Keratinocyte (primary cell): ENCODE results near the gene CCDC120. TPM values are rescaled to one million over a fixed set of nuclear protein-coding genes. Genes with fewer than 3 reads are reported as not detected.
A peak's percentile ranks its signal among the peaks of the same experiment; 100 is the strongest.

Experiments used
- DNase-seq: peaks from one replicate; pipeline ENCODE4 v3.0.0-alpha.2; 2011; ENCODE audit warnings: low read depth, missing footprints, low spot score
- FAIRE-seq: peaks from 2 replicates; lab custom pipeline; 2011; peaks lifted over from hg19 to GRCh38; lab: Jason Lieb, UNC
- H2AFZ ChIP-seq: 2 replicates; pipeline ENCODE4 v1.6.0; 2012; ENCODE audit warnings: low read length, control low read depth, inconsistent platforms; ENCODE audit not compliant: control insufficient read depth
- H3K27ac ChIP-seq: 2 replicates; pipeline ENCODE4 v1.5.1; 2011; ENCODE audit warnings: low read length; ENCODE audit not compliant: control insufficient read depth, insufficient read depth
- H3K27me3 ChIP-seq: 3 replicates; pipeline ENCODE4 v1.6.0; 2011; ENCODE audit warnings: low read length; ENCODE audit not compliant: control insufficient read depth, insufficient read depth; ENCODE audit errors: extremely low read depth
- H3K36me3 ChIP-seq, 2 experiments: 2 replicates in 1 of 2; 3 replicates in 1 of 2; pipeline ENCODE4 v1.5.1; 2011; ENCODE audit warnings: low read length in 2 of 2, mild to moderate bottlenecking in 1 of 2; ENCODE audit not compliant: control insufficient read depth in 2 of 2, insufficient read depth in 2 of 2; ENCODE audit errors: extremely low read depth in 1 of 2
- H3K4me1 ChIP-seq: 3 replicates; pipeline ENCODE4 v1.5.1; 2011; ENCODE audit warnings: low read length; ENCODE audit not compliant: control insufficient read depth, insufficient read depth; ENCODE audit errors: extremely low read depth
- H3K4me2 ChIP-seq: 3 replicates; pipeline ENCODE4 v1.6.0; 2011; ENCODE audit warnings: low read depth, low read length; ENCODE audit not compliant: control insufficient read depth, insufficient read depth; ENCODE audit errors: extremely low read depth
- H3K4me3 ChIP-seq, 3 experiments: fragments of 200-600 bp in 1 of 3; sonication (generic) in 1 of 3; 2 replicates in 2 of 3; 3 replicates in 1 of 3; pipeline ENCODE4 v1.5.1; 2011 to 2016; ENCODE audit warnings: low read length in 3 of 3, mild to moderate bottlenecking in 3 of 3, control low read depth in 2 of 3, inconsistent platforms in 1 of 3, low read depth in 1 of 3, mixed read lengths in 1 of 3, mixed run types in 1 of 3, moderate library complexity in 1 of 3; ENCODE audit not compliant: control insufficient read depth in 2 of 3, insufficient read depth in 2 of 3; ENCODE audit errors: extremely low read depth in 1 of 3
- H3K79me2 ChIP-seq: 2 replicates; pipeline ENCODE4 v1.6.0; 2012; ENCODE audit warnings: low read length; ENCODE audit not compliant: control insufficient read depth, insufficient read depth
- H3K9ac ChIP-seq: 3 replicates; pipeline ENCODE4 v1.6.0; 2011; ENCODE audit warnings: low read length; ENCODE audit not compliant: control insufficient read depth, insufficient read depth; ENCODE audit errors: extremely low read depth
- H3K9me1 ChIP-seq: 3 replicates; pipeline ENCODE4 v1.6.0; 2011; ENCODE audit warnings: low read length; ENCODE audit not compliant: control insufficient read depth, insufficient read depth; ENCODE audit errors: extremely low read depth
- H3K9me3 ChIP-seq: 2 replicates; pipeline ENCODE4 v1.5.1; 2012; ENCODE audit warnings: low read depth, low read length; ENCODE audit not compliant: control insufficient read depth
- H4K20me1 ChIP-seq: 3 replicates; pipeline ENCODE4 v1.6.0; 2011; ENCODE audit warnings: low read length; ENCODE audit not compliant: control insufficient read depth, insufficient read depth; ENCODE audit errors: extremely low read depth
- EZH2 ChIP-seq: IDR thresholded peaks from one replicate; pipeline ENCODE4 v1.6.1; 2012; ENCODE audit warnings: inconsistent platforms, mild to moderate bottlenecking, low read length, moderate library complexity
- dilution Hi-C: fragments of 300-500 bp; cut with MboI; formaldehyde crosslinking; loops from one replicate; pipeline ENCODE4 v1.7.0; 2020; ENCODE audit warnings: low sequenced_read_pairs; ENCODE audit not compliant: extremely low pct_ligation_motif_present
- polyA plus RNA-seq, 5 experiments: library from polyadenylated mRNA; depleted of rRNA in 3 of 5; stranded (reverse) in 3 of 5; stranded (forward) in 1 of 5; unstranded in 1 of 5; fragments of >200 nt; gene quantifications; 1 replicate in 1 of 5; 2 replicates in 3 of 5; 3 replicates in 1 of 5; pipeline versions ENCODE4 v1.2.1 to v1.2.3, GENCODE V29; 2011 to 2012; ENCODE audit warnings: missing spikeins in 2 of 5, low read depth in 1 of 5, low replicate concordance in 1 of 5
- TF ChIP-seq, protein P1 (sequence below), 3 experiments: IDR thresholded peaks in 1 of 3; conservative IDR thresholded peaks in 1 of 3; optimal IDR thresholded peaks in 1 of 3; 2 replicates in 2 of 3; 3 replicates in 1 of 3; pipeline versions ENCODE3 to v1.5.1; 2011; ENCODE audit warnings: low read length in 3 of 3, mild to moderate bottlenecking in 3 of 3, moderate library complexity in 2 of 3, control low read depth in 1 of 3, inconsistent platforms in 1 of 3; ENCODE audit not compliant: insufficient read depth in 2 of 3; ENCODE audit errors: extremely low read depth in 1 of 3

CCDC120 gene
- polyA plus RNA-seq, 1 donor (not counting 4 experiments of a cell fraction or from before 2014, with no cell fraction given), result 4.9 TPM

DNA sequence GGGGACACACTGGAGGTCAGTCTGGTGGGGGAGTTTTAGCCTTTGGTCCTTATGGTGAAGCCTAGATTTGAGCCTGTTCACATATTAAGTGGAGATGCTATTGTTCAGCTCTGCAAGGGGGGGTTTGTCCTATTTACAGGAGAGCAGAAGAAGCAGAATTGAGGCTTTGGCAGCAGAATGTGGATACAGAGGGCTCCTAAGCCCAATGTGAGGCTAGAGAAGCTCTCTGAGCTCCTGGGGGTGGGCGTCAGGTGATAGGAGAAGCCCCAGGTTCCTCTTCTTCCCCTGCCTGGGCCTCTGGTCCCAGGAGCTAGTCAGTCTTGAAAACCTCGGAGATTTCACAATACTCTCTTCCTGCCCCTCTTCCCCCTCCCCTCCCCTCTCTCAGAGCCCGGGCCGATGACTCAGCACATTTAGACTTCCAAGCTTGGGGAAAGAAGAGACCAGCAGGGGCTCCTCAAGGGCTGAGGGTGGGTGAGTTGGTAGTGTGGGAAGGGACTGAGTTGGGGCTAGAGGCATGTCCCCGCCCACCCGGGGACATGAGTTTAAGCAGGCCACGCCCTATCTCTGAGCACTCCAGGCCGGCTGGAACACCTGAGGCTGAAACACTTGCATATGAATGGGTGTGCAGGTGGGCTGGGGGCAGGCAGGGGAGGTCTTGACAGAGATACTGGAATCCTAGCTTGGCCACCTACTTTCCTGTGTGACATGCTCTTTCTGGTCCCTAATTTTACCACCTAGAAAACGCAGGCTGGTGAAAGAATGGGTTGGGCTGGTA lies 19.0 kb upstream of the CCDC120 start:
- TF ChIP-seq, protein P1, sequence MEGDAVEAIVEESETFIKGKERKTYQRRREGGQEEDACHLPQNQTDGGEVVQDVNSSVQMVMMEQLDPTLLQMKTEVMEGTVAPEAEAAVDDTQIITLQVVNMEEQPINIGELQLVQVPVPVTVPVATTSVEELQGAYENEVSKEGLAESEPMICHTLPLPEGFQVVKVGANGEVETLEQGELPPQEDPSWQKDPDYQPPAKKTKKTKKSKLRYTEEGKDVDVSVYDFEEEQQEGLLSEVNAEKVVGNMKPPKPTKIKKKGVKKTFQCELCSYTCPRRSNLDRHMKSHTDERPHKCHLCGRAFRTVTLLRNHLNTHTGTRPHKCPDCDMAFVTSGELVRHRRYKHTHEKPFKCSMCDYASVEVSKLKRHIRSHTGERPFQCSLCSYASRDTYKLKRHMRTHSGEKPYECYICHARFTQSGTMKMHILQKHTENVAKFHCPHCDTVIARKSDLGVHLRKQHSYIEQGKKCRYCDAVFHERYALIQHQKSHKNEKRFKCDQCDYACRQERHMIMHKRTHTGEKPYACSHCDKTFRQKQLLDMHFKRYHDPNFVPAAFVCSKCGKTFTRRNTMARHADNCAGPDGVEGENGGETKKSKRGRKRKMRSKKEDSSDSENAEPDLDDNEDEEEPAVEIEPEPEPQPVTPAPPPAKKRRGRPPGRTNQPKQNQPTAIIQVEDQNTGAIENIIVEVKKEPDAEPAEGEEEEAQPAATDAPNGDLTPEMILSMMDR (optimal IDR thresholded peaks at IDR 0.05 in 1 of 3, IDR thresholded peaks at IDR 0.05 in 1 of 3, conservative IDR thresholded peaks at IDR 0.05 in 1 of 3; ENCODE audit: extremely low read depth in 1 of 3, insufficient read depth in 2 of 3, low read length in 3 of 3), result peak in 1 of 3 experiments; percentile 6
- TF ChIP-seq EZH2, result no peak
- H3K9me1 ChIP-seq, result no peaks in the 10 kb centered on the region
- H3K4me1 ChIP-seq, result peaks cover 20% of the 10 kb centered on the region
- H3K9me3 ChIP-seq, result no peaks in the 10 kb centered on the region
- FAIRE-seq, result peak; percentile 17
- no peaks in the 10 kb centered on the region for H3K27me3 ChIP-seq
- peak overlapping the region; percentile 9 to 52 (median 39) for H3K4me3 ChIP-seq
- peak overlapping the region; percentile 44 for H3K9ac ChIP-seq
- no peaks in the 10 kb centered on the region for H4K20me1 ChIP-seq
- H3K4me2 ChIP-seq, result peak overlapping the region; percentile 77
- peak; percentile 66 for DNase-seq
- H3K27ac ChIP-seq, result peak overlapping the region; percentile 70
- dilution Hi-C loops, result no loop called here
- peaks cover 27% of the 10 kb centered on the region for H3K79me2 ChIP-seq
- peaks cover 4 to 26% of the 10 kb centered on the region in 2 experiments for H3K36me3 ChIP-seq
- no peak overlapping the region for H2AFZ ChIP-seq

DNA sequence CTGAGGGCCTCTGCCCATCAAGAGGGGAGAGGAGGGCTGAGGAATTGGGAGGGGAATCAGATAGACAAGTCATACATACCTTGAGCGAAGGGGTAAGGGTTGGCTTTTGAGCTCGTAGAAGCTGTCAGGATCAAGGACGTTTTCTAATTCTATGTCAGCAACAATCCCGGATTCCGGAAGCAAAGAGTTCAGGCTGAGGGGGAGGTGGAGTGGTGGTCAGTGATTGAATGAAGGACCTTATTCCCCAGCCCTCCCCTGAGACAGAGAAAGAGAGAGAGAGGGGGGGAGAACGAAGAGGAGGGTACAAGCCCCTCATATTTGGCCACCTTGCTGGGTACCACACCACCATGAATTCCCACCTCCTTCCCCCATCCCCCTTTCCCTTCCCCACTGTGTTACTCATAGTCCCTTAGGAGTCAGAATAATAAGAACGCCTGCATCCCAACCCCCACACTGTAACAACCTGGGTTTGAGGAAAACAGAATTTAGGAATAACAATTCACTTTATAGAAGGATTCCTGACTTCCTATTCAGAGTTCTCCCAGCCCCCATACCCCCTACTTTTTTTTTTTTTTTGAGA lies 18.3 kb upstream of the CCDC120 start:
- peaks cover 4 to 26% of the 10 kb centered on the region in 2 experiments for H3K36me3 ChIP-seq
- H3K9ac ChIP-seq, result peak overlapping the region; percentile 44
- dilution Hi-C loops, result no loop called here
- no peaks in the 10 kb centered on the region for H4K20me1 ChIP-seq
- no peak overlapping the region for H2AFZ ChIP-seq
- peak overlapping the region; percentile 70 for H3K27ac ChIP-seq
- DNase-seq (no peak), FAIRE-seq (no peak)
- H3K4me1 ChIP-seq, result peaks cover 20% of the 10 kb centered on the region
- TF ChIP-seq, protein P1 (optimal IDR thresholded peaks at IDR 0.05 in 1 of 3, IDR thresholded peaks at IDR 0.05 in 1 of 3, conservative IDR thresholded peaks at IDR 0.05 in 1 of 3; ENCODE audit: extremely low read depth in 1 of 3, insufficient read depth in 2 of 3, low read length in 3 of 3), result no peak
- TF ChIP-seq EZH2, result no peak
- H3K27me3 ChIP-seq, result no peaks in the 10 kb centered on the region
- H3K9me3 ChIP-seq, result no peaks in the 10 kb centered on the region
- H3K79me2 ChIP-seq, result peaks cover 27% of the 10 kb centered on the region
- peak overlapping the region; percentile 9 to 52 (median 39) for H3K4me3 ChIP-seq
- peak overlapping the region; percentile 77 for H3K4me2 ChIP-seq
- H3K9me1 ChIP-seq, result no peaks in the 10 kb centered on the region
